ENCODE measurements around the gene CLCA4.

Gene CLCA4

DNA sequence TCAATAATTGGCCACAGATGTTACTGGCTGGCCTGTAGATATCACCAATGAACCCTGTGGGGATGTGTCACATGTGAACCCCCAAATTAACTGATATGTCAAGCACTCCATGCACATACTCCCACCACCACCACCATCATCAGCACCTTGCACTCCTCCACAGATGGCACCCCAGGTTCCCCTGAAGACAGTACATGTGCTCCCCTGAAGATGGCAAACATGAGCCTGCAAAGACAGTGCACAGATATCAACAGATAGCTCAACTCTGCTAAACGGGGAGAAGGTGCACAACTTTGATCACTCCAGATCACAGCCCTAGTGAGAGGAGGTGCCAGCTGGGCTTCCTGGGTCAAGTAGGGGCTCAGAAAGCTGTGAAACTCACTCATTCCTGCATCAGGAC, 74.4 kb downstream of the CLCA4 start:
- no peak for DNase-seq

Data from activated CD8-positive, alpha-beta memory T cell treated with anti-CD3 and anti-CD28 coated beads, Interleukin-2, amount 50 U/mL, for 4 hours (primary cell).